DLD1 (cell line): ENCODE measurements around the gene GALNTL6.

Experiments used
- in situ Hi-C: cut with HindIII; loops from 2 replicates; pipeline ENCODE4 v1.10.0; 2017; ENCODE audit warnings: low sequenced_read_pairs

Gene GALNTL6

DNA sequence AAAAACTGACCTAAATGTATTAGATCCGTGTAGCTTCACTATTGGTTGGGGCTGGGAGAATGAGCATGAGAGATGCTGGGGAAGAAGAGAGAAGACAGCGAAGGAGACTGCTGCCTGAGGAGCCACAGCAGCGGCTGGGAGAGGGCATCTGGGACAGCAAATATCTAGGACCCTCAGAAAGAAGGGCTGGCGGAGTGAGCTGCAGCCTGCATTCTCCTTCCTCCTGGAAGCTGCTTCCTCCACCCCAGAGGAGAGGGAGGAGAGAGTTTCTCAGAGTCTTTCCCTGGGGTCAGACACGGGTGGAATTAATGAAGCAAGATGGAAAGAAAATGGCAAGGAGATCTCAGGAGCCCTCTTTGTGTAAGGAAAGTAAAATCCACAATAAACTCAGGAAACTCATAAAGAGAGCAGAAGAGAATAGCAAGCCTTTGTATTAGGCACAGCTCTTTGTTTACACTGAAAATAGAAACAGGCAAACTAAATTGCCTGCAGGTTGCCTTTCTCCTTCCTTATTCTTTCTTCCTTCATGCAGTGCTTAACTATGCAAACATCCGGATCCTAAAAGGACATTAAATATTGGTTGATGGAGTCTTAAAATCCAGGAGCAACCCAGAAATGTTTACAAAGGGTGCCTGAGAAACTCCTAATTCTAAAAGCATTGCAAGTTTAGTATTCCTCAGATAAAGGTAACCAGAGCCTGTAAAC lies 1225.1 kb downstream of the GALNTL6 start:
- in situ Hi-C loops: no loop called here

GRCh38 chr4:173039617-173040577 lies 1226.7 kb downstream of the GALNTL6 start:
- in situ Hi-C loops: loop anchor here (10.0 kb wide), 1 partner anchor 205 kb away; no protein-coding TSS in a partner anchor

DNA sequence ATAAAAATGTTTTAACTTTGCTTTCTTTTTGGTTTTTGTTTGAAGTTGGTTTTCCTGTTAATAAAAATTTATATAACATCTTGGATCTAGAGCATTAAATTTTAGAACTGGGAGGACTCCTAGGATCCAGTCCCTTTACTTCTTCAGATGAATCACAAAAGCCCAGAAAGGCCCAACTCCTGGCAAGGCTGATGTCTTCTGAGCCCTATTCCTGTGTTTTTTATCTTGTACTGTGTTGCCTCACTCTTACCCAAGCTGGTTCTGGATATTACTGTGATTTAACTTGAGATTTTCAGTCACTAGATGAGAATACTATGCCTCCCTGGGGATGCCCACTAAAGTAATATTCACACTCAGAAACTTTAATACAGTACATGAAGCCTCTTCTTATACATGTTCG lies 1228.3 kb downstream of the GALNTL6 start:
- in situ Hi-C loops: loop anchor here (10.0 kb wide), 1 partner anchor 203 kb away; no protein-coding TSS in a partner anchor

GRCh38 chr4:173042139-173042538 lies 1228.9 kb downstream of the GALNTL6 start:
- in situ Hi-C loops: loop anchor here (10.0 kb wide), 1 partner anchor 203 kb away; no protein-coding TSS in a partner anchor

GRCh38 chr4:173044340-173044739 lies 1231.1 kb downstream of the GALNTL6 start:
- in situ Hi-C loops: loop anchor here (10.0 kb wide), 1 partner anchor 200 kb away; no protein-coding TSS in a partner anchor

GRCh38 chr4:173045571-173045970 lies 1232.4 kb downstream of the GALNTL6 start:
- in situ Hi-C loops: loop anchor here (10.0 kb wide), 1 partner anchor 199 kb away; no protein-coding TSS in a partner anchor

GRCh38 chr4:173046144-173046543 lies 1232.9 kb downstream of the GALNTL6 start:
- in situ Hi-C loops: loop anchor here (10.0 kb wide), 1 partner anchor 199 kb away; no protein-coding TSS in a partner anchor

DNA sequence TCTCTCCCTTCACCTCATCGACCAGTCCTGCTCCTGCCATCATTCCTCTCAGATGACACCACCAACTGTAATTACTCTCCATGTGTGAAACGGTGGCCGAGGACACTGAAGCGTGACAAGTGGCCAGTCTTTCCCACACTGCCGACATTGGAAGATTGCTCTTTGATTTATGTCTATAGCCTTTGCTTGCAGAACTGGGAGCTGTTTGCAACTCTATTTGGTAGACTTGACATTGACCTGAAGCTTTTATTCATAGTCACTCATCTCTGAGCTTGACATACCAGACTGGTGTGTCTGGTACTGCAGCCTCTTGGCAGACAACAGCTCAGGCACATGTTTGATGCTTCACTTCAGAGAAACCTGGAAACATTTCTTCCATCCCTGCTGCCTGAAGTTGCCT lies 1233.6 kb downstream of the GALNTL6 start:
- in situ Hi-C loops: loop anchor here (10.0 kb wide), 1 partner anchor 198 kb away; no protein-coding TSS in a partner anchor

GRCh38 chr4:173051232-173051631 lies 1238.0 kb downstream of the GALNTL6 start:
- in situ Hi-C loops: no loop called here

DNA sequence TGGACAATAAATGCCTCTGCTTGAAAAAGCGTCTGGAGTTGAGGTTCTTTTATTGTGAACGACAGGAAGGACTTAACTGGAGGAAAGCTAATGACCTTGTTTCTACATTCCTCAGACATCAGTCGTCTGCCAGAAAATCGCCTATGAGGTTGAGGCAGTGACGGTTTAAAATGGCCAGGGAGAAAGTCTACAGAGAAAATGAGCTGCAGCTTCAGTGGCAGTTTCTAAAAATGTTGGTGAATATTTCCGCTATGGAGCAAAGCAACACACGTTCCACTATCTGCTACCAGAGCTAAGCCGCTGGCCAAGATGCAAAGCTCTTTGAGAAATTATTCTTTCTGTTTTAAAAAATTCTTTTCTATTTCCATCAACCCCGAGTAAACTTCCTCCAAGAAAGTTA lies 1238.5 kb downstream of the GALNTL6 start:
- in situ Hi-C loops: no loop called here

GRCh38 chr4:173052439-173052838 lies 1239.2 kb downstream of the GALNTL6 start:
- in situ Hi-C loops: no loop called here

DNA sequence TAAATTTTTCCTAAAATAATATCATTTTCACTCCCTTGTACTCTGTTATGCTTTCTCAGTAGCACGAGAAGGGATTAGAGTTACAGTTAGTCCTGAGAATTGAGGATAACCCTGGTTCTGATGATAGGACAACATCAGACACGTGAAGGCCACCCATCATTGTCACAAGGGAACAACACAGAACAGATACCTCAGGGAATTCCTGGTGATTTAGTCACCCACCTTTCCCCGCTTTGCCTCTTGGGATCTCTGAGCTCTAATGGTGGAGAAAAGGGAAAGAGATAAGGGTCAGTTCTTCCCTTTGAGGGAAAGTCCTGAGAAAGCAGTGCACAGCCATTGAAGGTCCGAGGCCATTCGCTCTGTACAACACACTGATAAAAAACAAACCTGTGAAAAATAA lies 1243.1 kb downstream of the GALNTL6 start:
- in situ Hi-C loops: no loop called here

- in situ Hi-C loops: no loop called here
Measured at GRCh38 chr4:173056710-173057109, 1243.5 kb downstream of the GALNTL6 start.

GRCh38 chr4:173057442-173057841 lies 1244.2 kb downstream of the GALNTL6 start:
- in situ Hi-C loops: no loop called here

DNA sequence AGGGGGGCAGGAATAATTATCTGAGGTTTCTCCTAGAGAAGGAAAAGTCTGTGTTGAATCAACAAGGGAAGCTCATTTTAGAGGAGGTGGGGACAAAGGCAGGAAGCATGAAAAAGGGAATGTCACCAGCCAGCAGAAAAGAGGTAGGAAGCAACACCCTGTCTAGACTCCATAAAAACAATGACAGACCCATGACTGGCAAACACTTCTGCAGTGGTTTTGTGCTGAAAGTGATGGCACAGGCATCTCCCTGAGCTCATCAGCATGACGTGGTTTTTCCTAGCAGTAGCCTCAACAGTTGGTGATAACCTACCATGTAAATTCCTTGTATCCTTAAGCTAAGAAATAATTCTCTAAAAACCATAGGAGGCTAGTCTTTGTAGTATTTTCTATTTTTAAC lies 1244.7 kb downstream of the GALNTL6 start:
- in situ Hi-C loops: no loop called here

DNA sequence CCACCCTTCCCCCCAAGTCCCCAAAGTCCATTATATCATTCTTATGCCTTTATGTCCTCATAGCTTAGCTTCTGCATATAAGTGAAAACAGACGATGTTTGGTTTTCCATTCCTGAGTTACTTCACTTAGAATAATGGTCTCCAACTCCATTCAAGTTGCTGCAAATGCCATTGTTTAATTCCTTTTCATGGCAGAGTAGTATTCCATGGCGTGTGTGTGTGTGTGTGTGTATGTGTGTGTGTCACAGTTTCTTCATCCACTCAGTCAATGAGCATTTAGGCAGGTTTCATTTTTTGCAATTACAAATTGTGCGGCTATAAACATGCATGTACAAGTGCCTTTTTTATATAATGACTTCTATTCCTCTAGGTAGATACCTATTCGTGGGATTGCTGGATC lies 1248.0 kb downstream of the GALNTL6 start:
- in situ Hi-C loops: no loop called here

GRCh38 chr4:173073939-173074500 lies 1260.8 kb downstream of the GALNTL6 start:
- in situ Hi-C loops: no loop called here

DNA sequence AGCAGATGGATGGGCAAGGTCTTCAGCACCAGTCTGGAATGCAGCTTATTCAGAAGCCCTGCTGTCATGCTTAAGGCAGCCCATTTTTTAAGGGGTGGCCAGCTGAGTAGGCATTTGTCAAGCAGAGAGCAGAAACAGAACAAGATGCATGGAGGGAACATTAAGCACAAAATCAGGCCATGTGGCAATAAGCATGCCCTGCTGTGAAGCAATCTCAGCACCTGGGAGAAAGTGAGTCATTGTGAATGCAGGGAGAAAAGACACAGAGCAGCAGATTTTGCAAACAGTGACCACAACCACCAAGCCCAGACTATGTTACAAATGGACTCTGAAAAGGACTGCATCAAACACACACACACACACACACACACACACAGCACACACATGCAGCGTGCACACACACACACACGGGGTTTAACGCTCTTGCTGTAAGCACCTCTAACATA lies 1261.3 kb downstream of the GALNTL6 start:
- in situ Hi-C loops: no loop called here

DNA sequence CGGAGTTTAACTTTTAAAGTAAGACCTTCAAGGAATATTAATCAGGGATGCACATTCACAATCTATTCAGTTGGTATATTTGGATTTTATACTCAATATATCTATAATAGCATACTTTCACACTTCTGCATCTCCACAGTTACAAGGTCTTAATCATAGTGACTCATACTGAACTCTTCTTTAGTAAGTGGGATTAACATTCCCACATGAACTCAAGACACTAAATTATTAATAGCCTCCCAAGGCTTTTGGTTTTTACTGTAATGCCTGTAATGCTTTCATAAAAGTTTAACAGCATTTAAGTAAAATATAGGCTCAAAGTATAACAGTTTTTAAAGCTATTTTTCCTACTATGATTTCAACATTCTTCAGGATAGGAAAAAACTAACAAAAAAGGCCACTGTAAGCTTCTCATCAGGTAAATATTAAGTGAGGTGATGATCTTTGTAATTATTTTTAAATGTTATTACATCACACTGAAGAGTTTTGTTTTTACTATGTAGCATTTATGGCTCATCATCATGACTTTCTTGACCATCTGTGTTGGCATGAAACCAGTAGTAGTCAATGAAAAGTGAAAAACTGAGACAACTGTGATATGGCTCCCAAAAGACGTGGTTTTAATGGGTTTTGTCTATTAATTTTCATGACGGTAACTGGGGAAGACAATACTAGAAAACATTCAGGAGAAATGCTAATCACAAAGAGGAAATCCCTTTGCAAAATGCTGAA lies 1263.9 kb downstream of the GALNTL6 start:
- in situ Hi-C loops: no loop called here

GRCh38 chr4:173088144-173088543 lies 1274.9 kb downstream of the GALNTL6 start:
- in situ Hi-C loops: no loop called here
